GM18870 (cell line): ENCODE measurements around the gene SRGN.
A peak's percentile ranks its signal among the peaks of the same experiment; 100 is the strongest.

ENCODE experiments used
- ATAC-seq: cut with Tn5 transposase; IDR thresholded peaks from one replicate; pipeline ENCODE4 v1.9.1; 2021; ENCODE audit warnings: moderate library complexity; ENCODE audit not compliant: unreplicated experiment

Gene SRGN

GRCh38 chr10:69060127-69060798 lies 27.6 kb upstream of the SRGN start:
- no peak for ATAC-seq

GRCh38 chr10:69061305-69062161 lies 26.4 kb upstream of the SRGN start:
- peak; percentile 32 for ATAC-seq

- ATAC-seq, result no peak
These were observed 25.0 kb upstream of the SRGN start for GRCh38 chr10:69062901-69063300.

- no peak for ATAC-seq
These were observed 23.1 kb upstream of the SRGN start for GRCh38 chr10:69064762-69065328.

- peak; percentile 50 for ATAC-seq
These were observed 22.2 kb upstream of the SRGN start for GRCh38 chr10:69065406-69066361.

- no peak for ATAC-seq
These were observed 20.7 kb upstream of the SRGN start for GRCh38 chr10:69067189-69067588.

GRCh38 chr10:69068549-69068948 lies 19.4 kb upstream of the SRGN start:
- no peak for ATAC-seq

GRCh38 chr10:69069090-69070042 lies 18.5 kb upstream of the SRGN start:
- ATAC-seq, result no peak

- no peak for ATAC-seq
These were observed 17.0 kb upstream of the SRGN start for GRCh38 chr10:69070951-69071350.

- ATAC-seq, result no peak
These were observed 16.3 kb upstream of the SRGN start for GRCh38 chr10:69071610-69072009.

- ATAC-seq, result no peak
These were observed 14.9 kb upstream of the SRGN start for GRCh38 chr10:69073026-69073425.

GRCh38 chr10:69073736-69074364 lies 14.1 kb upstream of the SRGN start:
- ATAC-seq, result no peak

- no peak for ATAC-seq
These were observed 13.4 kb upstream of the SRGN start for GRCh38 chr10:69074532-69074931.

- ATAC-seq, result no peak
These were observed 12.5 kb upstream of the SRGN start for GRCh38 chr10:69075431-69075830.

- no peak for ATAC-seq
These were observed 9.6 kb upstream of the SRGN start for GRCh38 chr10:69078311-69078710.

- no peak for ATAC-seq
These were observed 7.7 kb upstream of the SRGN start for GRCh38 chr10:69080226-69080625.

- ATAC-seq, result no peak
These were observed 1.8 kb upstream of the SRGN start for GRCh38 chr10:69086001-69086509.

GRCh38 chr10:69088471-69088769 lies 517 bp downstream of the SRGN start:
- no peak for ATAC-seq

- no peak for ATAC-seq
These were observed 1.0 kb downstream of the SRGN start for GRCh38 chr10:69088801-69089501.
